HFF-Myc (cell line): Measurements from ENCODE around the gene ULK4.

ENCODE experiments used
- DNase-seq: peaks from one replicate; pipeline ENCODE4 v3.0.0-alpha.2; 2011; ENCODE audit warnings: low read depth; ENCODE audit errors: extremely low read depth
- H3K4me3 ChIP-seq: replicated peaks from 2 replicates; pipeline ENCODE4 v1.5.1; 2011; ENCODE audit warnings: low read depth, mild to moderate bottlenecking, control low read depth, low read length
- CTCF ChIP-seq: IDR thresholded peaks from 2 replicates; pipeline ENCODE4 v1.5.1; 2012; ENCODE audit warnings: mild to moderate bottlenecking, low read depth, low read length, control low read depth; ENCODE audit errors: missing control alignments

ULK4 gene

DNA sequence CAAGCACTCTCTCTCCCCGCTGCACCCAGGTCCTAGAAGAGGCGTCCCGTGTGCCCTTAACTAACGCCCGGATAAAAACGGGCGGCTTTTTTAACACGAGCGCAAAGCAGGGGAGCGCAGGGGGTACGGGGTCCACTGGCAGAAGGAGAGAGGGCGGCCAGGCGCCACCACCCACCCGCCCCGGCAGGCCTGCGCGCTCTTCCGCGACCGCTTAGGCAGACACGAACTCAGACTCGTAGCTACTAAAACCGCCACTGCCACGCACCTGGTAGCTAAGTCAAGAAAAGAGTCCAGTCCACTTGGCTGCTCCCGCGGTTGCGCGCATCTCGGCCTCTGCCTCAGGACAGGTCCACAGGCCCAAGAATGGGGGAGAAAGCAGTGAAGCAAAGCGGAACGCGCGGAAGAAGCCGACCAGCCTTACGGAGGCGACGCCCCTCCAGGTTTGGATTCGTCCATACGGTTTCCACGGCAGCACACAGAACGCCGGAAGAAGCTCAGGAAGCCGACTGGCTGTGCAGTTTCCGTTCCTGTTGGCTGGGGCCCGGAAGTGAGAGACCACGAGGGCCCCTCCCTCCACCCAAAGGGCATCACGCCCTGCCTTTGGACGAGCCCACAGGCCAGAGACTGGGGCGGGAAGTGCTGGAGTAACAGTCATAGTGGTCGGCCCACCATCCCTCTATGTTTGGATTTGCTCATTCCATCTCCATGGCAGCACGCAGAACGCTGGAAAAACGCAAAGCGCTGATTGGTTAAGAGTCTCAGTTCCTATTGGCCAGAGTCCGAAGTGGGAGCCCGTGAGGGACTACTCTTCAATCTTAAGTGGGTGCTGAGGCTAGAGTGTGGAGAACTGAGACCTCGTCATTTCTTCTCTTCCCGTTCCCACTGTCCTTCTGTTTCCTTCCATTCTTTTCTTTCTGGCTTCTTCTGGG is at the start of gene ULK4:
Gene ULK4 (minus strand): TSS at position 353 of the 929 bp plus-strand sequence. CDS start 7,344 bp downstream, outside the sequence.
- TF ChIP-seq CTCF = no peak
- peak; percentile 99 for DNase-seq
- peak within 1 kb of the TSS; percentile 69 for H3K4me3 ChIP-seq

GRCh38 chr3:42010530-42010929 is 48.6 kb upstream of the ULK4 start:
- no peak overlapping the region for H3K4me3 ChIP-seq
- no peak for DNase-seq
- no peak for TF ChIP-seq CTCF

- TF ChIP-seq CTCF = no peak
- no peak overlapping the region for H3K4me3 ChIP-seq
- no peak for DNase-seq
These were observed 47.6 kb upstream of the ULK4 start for GRCh38 chr3:42009456-42009855.

GRCh38 chr3:42007785-42008184 is 45.9 kb upstream of the ULK4 start:
- no peak for DNase-seq
- TF ChIP-seq CTCF = no peak
- no peak overlapping the region for H3K4me3 ChIP-seq

DNA sequence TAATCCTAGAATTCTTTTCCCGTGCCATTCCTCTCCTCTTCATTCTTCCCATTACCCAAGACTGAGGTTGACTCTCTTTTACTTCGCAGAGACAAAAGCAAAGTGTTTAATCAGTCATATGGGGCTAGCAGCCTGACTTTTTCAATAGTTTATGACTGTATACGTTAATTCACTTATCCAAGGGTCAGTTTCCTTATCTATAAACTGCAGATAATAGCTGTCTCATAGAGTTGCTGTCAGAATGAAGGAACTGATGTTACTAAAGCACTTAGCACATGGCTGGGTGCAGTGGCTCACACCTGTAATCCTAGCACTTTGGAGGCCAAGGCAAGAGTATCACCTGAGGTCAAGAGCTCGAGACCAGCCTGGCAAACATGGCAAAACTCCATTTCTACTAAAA is 43.5 kb upstream of the ULK4 start:
- TF ChIP-seq CTCF = no peak
- DNase-seq = no peak
- H3K4me3 ChIP-seq = no peak overlapping the region

GRCh38 chr3:42002790-42003189 is 40.9 kb upstream of the ULK4 start:
- DNase-seq = no peak
- TF ChIP-seq CTCF = no peak
- no peak overlapping the region for H3K4me3 ChIP-seq
